HG02759 (cell line): ENCODE measurements around the gene IFNA17.
"Not testable (repeated sequence)": the region's sequence is repeated elsewhere in the genome, so short reads cannot be mapped to it uniquely, and the experiment has no call there.

Source experiments
- ATAC-seq: cut with Tn5 transposase; IDR thresholded peaks from one replicate; pipeline ENCODE4 v1.9.1; 2021; ENCODE audit warnings: mild to moderate bottlenecking, moderate library complexity; ENCODE audit not compliant: unreplicated experiment

IFNA17 gene

DNA sequence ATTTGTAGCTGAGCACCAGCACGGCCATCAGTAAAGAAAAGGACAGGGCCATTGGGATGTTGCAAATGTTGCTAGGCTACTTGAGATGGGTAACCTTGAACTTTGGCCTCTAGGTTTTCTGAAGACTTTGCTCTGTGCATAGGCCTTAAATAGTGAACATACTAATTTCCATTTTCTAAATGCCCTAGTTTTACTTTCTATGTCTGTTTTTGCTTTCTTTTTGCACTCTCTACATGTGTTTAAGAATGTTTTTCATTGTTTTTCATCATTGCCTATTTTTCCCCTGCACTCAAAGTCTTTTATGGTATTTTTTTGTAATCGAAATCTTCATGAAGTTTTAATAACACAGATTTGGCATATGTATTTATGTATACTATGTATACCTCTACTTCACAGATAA, at the start of gene IFNA17:
IFNA17 (minus strand) TSS at position 101 of the 400 bp plus-strand sequence; CDS start at position 52, 49 bp downstream.
- ATAC-seq, result no peak

- ATAC-seq, result no peak
These were observed 40.3 kb upstream of the IFNA17 start for GRCh38 chr9:21268347-21268657.

GRCh38 chr9:21267485-21268346, 39.7 kb upstream of the IFNA17 start:
- ATAC-seq, result peak; percentile 53

DNA sequence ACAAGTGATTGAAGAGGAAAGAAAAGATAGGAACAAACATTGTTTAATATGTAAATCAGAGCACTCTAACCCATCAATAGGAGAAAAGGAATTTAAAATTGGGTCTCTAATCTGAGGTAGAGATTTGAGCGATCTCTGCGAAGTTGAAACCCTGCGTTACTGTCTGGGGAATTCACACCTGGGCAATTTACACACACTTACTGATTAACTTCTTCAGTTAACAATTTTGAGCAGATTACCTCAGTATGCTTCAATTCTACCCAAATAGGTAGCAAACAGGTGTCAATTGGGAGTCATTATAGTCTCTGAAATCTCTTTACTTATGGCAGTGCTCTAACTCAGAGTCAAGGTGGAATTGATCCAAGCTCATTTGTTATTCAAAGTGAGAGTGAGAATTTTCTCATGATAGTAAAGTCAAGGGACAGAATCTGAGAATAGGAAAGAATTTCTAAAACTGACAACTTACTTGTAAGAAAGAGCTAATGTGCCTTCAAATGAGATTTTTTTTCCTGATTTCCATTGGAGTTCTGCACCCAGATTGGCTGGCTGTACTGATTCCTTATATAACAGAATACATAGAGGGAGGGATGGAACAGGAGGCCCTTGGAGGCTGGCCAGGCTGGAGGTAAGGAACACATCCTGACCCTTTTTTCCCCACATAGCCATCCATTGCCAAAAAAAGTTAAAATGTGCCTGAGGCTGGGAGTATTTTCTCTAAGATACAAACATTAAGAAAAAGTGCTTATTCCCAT, 38.9 kb upstream of the IFNA17 start:
- ATAC-seq, result no peak

GRCh38 chr9:21265421-21266189, 37.6 kb upstream of the IFNA17 start:
- ATAC-seq, result peak; percentile 51

GRCh38 chr9:21255538-21256212, 27.7 kb upstream of the IFNA17 start:
- ATAC-seq, result peak; percentile 53

DNA sequence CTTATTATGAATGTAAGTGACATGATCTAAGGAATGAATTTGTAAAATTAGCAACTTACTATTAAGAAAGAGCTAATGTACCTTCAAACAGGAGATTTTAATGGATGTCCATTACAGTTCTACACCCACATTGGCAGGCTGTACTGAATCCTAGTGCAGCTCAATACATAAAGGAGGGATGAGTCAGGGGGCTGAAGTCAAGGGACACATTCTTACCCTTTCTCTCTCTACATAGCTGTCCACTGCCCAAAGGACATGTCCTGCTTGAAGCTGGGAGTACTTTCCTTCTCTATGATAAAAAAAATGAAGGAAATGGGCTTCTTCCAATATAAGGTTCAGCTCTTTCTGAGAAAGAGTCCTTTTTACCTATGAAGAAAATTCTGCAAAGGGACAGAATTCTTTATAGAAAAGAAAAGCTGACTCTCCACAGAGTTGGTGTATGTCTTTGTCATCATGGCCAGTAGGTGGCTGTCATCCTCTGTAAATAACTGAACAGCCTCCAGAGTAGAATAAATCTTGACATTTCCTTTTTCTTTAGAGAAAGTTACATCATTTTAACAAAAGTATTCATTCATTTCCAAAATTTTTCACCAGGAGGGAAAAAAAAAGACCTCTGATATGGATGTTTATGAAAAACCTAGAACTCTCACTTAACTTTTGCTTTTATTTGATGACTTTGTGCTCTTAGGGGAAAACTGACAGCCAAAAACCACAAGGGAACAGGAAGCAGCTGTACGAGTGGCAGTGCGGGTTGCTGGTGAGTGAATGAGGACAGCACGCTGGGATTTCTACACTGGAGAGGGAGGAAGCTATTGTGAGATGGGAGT, 24.9 kb upstream of the IFNA17 start:
- peak; percentile 72 for ATAC-seq

DNA sequence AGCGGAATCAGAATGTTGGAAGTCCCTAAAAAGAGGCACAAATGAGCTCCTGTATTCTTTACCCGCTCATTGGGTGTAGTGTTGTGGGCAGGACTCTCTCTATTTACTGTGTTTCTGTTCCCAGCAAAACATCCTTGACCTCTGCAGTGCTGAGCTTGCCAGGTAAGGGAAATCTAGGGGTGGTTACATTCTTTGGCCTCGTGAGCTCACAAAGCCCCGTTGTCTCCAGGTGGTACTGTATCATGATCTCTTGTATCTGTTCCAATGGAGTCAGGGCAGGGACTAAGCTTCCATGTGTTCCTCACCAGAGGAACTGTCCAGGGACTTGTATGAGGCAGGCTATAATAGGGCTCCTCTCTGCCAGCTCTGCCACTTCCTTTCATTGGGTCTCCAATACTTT, 23.6 kb upstream of the IFNA17 start:
- no peak for ATAC-seq

GRCh38 chr9:21251190-21251589, 23.2 kb upstream of the IFNA17 start:
- no peak for ATAC-seq

- no peak for ATAC-seq
These were observed 16.8 kb upstream of the IFNA17 start for GRCh38 chr9:21244836-21245235.

DNA sequence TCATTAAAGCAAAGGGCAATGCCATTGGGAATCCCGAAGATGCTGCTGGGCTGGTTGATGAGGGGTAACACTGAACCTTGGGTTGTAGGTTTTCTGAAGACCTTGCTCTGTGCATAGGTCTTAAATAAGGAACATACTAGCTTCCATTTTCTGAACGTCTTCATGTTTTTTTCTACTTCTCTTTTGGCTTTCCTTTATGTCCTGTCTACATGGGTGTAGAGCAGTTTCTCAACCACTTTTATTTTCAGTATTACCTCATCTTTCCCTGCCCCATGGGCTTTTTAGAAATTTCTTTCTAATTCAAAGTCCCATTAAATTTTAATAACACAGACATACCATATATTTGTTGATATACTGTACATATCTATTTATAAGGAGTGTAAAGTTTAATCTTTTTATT, 11.9 kb upstream of the IFNA17 start, which contains the start of gene IFNA14:
IFNA14 (minus strand) TSS at position 95 of the 400 bp plus-strand sequence; CDS start at position 25, 70 bp downstream.
- no peak for ATAC-seq

DNA sequence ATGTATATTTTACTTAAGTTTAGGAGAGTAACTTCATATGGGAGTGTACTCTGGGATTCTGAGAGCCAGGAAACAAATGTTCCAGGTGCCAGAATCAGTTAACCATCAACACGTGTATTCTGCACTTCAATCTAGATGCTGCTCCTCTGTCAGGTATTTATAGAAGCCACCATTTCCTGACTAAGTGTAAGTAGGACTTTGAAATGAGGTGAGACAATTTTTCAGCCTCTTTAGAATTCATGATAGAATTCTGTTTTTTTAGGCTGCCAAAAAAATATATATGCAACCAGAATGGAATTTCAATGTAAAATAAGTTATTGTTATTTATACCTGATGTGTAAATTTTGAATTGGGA, 8.3 kb upstream of the IFNA17 start:
- peak; percentile 16 for ATAC-seq

GRCh38 chr9:21235468-21236359, 7.7 kb upstream of the IFNA17 start:
- ATAC-seq, result peak; percentile 85

DNA sequence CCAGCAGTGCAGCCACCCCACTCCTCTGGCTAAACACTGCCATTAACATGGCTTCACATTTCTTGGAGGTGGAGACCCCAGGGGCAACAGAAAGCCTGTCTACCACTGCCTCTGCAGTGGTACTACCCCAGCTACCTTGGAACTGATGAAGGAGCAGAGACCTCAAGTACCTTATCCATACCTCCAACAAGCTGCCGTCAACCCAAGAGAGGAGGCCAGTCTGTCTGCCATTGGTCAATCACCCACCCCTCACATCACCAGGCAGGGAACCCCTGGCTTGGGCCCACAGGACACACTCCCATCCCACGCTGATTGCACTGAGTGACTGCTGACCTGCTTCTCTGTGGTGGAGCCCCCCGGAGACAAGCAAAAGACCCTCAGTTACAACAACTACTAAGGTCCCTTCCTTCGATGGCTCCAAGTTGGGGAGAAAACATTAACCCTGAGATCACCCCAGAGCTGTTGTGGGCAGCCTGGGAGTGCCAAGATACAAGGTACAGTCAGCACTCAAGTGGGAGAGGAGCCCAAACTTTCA, 6.2 kb upstream of the IFNA17 start:
- no peak for ATAC-seq

DNA sequence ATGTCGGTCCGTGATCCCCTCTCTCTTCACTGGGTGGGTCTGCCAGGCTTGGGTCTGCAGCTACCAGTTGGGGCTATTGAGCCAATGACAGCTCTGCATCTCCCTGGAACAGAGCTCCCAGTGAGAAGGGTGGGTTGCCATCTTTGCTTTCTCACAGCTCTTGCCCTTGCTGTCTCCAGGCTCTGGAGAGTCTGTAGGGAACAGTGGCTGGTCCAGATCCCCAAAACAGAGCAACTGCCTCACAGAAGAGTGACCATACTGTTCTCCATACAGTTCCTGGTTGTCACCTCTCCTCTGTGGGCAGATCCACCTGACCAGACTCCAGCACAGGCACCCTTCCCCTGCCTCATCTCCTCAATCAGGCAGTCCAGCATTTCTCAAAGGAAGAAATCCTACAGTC, 5.2 kb upstream of the IFNA17 start:
- no peak for ATAC-seq

- not testable (repeated sequence) for ATAC-seq
These were observed 10.8 kb downstream of the IFNA17 start, which contains the start of gene IFNA16 for GRCh38 chr9:21217211-21217610. IFNA16 (minus strand) TSS chr9:21217311; CDS start chr9:21217305, 6 bp downstream.

GRCh38 chr9:21213411-21214326, 14.4 kb downstream of the IFNA17 start:
- peak; percentile 76 for ATAC-seq
